K562 (cell line): Measurements from ENCODE around the gene TLE6. TPM values are rescaled to one million over a fixed set of nuclear protein-coding genes. Genes with fewer than 3 reads are reported as not detected.
A peak's percentile ranks its signal among the peaks of the same experiment; 100 is the strongest.

Experiments used
- ARNT ChIP-seq, 2 experiments: fragments of 450-650 bp; IDR thresholded peaks; 2 replicates each; pipeline ENCODE4 v1.6.1; 2016; ENCODE audit warnings: mild to moderate bottlenecking in 1 of 2
- DNMT1 ChIP-seq: fragments of 450-650 bp; IDR thresholded peaks from 2 replicates; pipeline ENCODE4 v1.6.1; 2016; ENCODE audit warnings: antibody characterized with exemption, mild to moderate bottlenecking
- EP400 ChIP-seq: fragments of 450-650 bp; IDR thresholded peaks from 2 replicates; pipeline ENCODE4 v1.6.1; 2017; ENCODE audit warnings: antibody characterized with exemption, mild to moderate bottlenecking, moderate library complexity
- MNT ChIP-seq, 2 experiments: fragments of 450-650 bp; conservative IDR thresholded peaks; 2 replicates each; pipeline ENCODE4 v1.6.1; 2017; ENCODE audit warnings: mild to moderate bottlenecking in 2 of 2, moderate library complexity in 2 of 2
- MTA1 ChIP-seq: fragments of 450-650 bp; IDR thresholded peaks from 2 replicates; pipeline ENCODE4 v1.6.1; 2017; ENCODE audit warnings: borderline replicate concordance
- MYNN ChIP-seq, 2 experiments: sonication (generic); formaldehyde crosslinking in 1 of 2; IDR thresholded peaks; 2 replicates each; pipeline versions ENCODE4 v1.5.0 to v1.6.1; 2016 to 2020; ENCODE audit warnings: antibody characterized with exemption in 1 of 2, missing genetic modification reagents in 1 of 2
- NR2C2 ChIP-seq, 2 experiments: fragments of 200-800 bp in 1 of 2; sonication (Bioruptor generic) in 1 of 2; sonication (generic) in 1 of 2; formaldehyde crosslinking in 1 of 2; IDR thresholded peaks; 2 replicates each; pipeline versions ENCODE4 v1.6.1 to v1.8.0; 2016 to 2022; ENCODE audit warnings: mild to moderate bottlenecking in 1 of 2, missing compliant biosample characterization in 1 of 2, missing genetic modification characterization in 1 of 2, missing genetic modification reagents in 1 of 2
- POLR2B ChIP-seq: fragments of 450-650 bp; IDR thresholded peaks from 2 replicates; pipeline ENCODE4 v1.6.1; 2018; ENCODE audit warnings: low read depth; ENCODE audit not compliant: partially characterized antibody
- RBFOX2 ChIP-seq: fragments of 200-400 bp; formaldehyde crosslinking; IDR thresholded peaks from 2 replicates; pipeline ENCODE4 v1.6.1; 2017; ENCODE audit warnings: low read depth, mild to moderate bottlenecking, low read length, moderate library complexity
- RBM15 ChIP-seq: fragments of 200-400 bp; formaldehyde crosslinking; IDR thresholded peaks from 2 replicates; pipeline ENCODE4 v1.6.1; 2018; ENCODE audit warnings: mild to moderate bottlenecking, low read length, moderate library complexity; ENCODE audit not compliant: insufficient read depth
- RBM22 ChIP-seq: fragments of 200-400 bp; formaldehyde crosslinking; IDR thresholded peaks from 2 replicates; pipeline ENCODE4 v1.6.1; 2018; ENCODE audit warnings: low read length, low read depth; ENCODE audit not compliant: poor library complexity, severe bottlenecking
- SAP30 ChIP-seq: fragments of 200-600 bp; sonication (generic); IDR thresholded peaks from 2 replicates; pipeline ENCODE4 v1.6.1; 2012; ENCODE audit warnings: borderline replicate concordance, low read depth, mild to moderate bottlenecking, moderate library complexity, low read length, control low read depth, inconsistent platforms; ENCODE audit not compliant: insufficient read depth, poor library complexity, severe bottlenecking
- SP1 ChIP-seq: sonication (generic); formaldehyde crosslinking; IDR thresholded peaks from 2 replicates; pipeline ENCODE4 v1.8.1; 2022; ENCODE audit warnings: mild to moderate bottlenecking, missing genetic modification reagents
- ZBTB11 ChIP-seq, 3 experiments: fragments of 200-800 bp in 1 of 3; fragments of 250-450 bp in 1 of 3; fragments of 450-650 bp in 1 of 3; sonication (Bioruptor Pico) in 1 of 3; sonication (Bioruptor generic) in 1 of 3; formaldehyde crosslinking in 1 of 3; IDR thresholded peaks; 2 replicates each; pipeline versions ENCODE4 v1.6.1 to v1.8.0; 2016 to 2022; ENCODE audit warnings: mild to moderate bottlenecking in 2 of 3, missing genetic modification characterization in 2 of 3, missing compliant biosample characterization in 1 of 3, moderate library complexity in 1 of 3
- ZBTB8A ChIP-seq: fragments of 450-650 bp; IDR thresholded peaks from 2 replicates; pipeline ENCODE4 v1.6.1; 2018; ENCODE audit warnings: mild to moderate bottlenecking, moderate library complexity; ENCODE audit not compliant: partially characterized antibody
- ZNF740 ChIP-seq, 3 experiments: fragments of 200-800 bp in 1 of 3; sonication (Bioruptor generic) in 1 of 3; sonication (generic) in 1 of 3; formaldehyde crosslinking in 1 of 3; IDR thresholded peaks; 2 replicates each; pipeline versions ENCODE4 v1.6.1 to v1.8.0; 2016 to 2022; ENCODE audit warnings: mild to moderate bottlenecking in 2 of 3, missing compliant biosample characterization in 2 of 3, missing genetic modification characterization in 2 of 3, missing genetic modification reagents in 1 of 3
- polyA plus RNA-seq, 8 experiments: library from polyadenylated mRNA; depleted of rRNA in 4 of 8; stranded (reverse) in 5 of 8; unstranded in 3 of 8; fragments of >200 nt; fragmentation: Nextera tagmentation in 2 of 8; fragmentation: Illumina TruSeq in 1 of 8; extraction: Ambion mirVana in 2 of 8; extraction: Trizol in 1 of 8; gene quantifications; 2 replicates each; pipeline versions ENCODE4 v1.2.1 to v1.2.3, GENCODE V29; 2011 to 2014; ENCODE audit warnings: inconsistent platforms in 1 of 8, missing spikeins in 1 of 8
- total RNA-seq, 7 experiments: library from RNA; depleted of rRNA in 6 of 7; stranded (reverse); fragments of >200 nt in 6 of 7; fragmentation: Illumina TruSeq in 2 of 7; extraction: Trizol in 2 of 7; gene quantifications; 2 replicates each; pipeline versions ENCODE4 v1.2.1 to v1.2.3, GENCODE V29; 2011 to 2021; ENCODE audit warnings: low replicate concordance in 1 of 7

The TLE6 gene
- total and polyA plus RNA-seq, 9 of the 15 experiments (the other 6 are each of a cell fraction or from before 2014, with no cell fraction given) = 1.1 to 6.1 (median 2.5) TPM

- TF ChIP-seq ARNT (IDR thresholded peaks at IDR 0.05) (0 out of 4 replicates have a peak, but pooled peaks of 1 of the 2 experiments have one; percentile 6), SP1 (CRISPR knock-in tag) (no peak; the same call in none of the 2 replicates), MNT (conservative IDR thresholded peaks at IDR 0.05) (peak in 1 of 2 experiments; percentile 72; a peak in 3 of 4 replicates), ZBTB8A (no peak), RBM22 (peak; percentile 96), ZBTB11 (CRISPR knock-in tag; IDR thresholded peaks at IDR 0.05) (0 out of 6 replicates have a peak, but pooled peaks of 1 of the 3 experiments have one; percentile 5), MTA1 (0 out of 2 replicates have a peak, but pooled peaks have one; percentile 52), MYNN (IDR thresholded peaks at IDR 0.05) (no peak), MYNN (CRISPR knock-in tag; IDR thresholded peaks at IDR 0.05) (no peak), RBM15 (no peak), DNMT1 (no peak), ZNF740 (CRISPR knock-in tag; IDR thresholded peaks at IDR 0.05) (no peak), ZNF740 (tag; IDR thresholded peaks at IDR 0.05) (peak in 1 of 2 experiments; percentile 55; a peak in 1 of 4 replicates), EP400 (peak; percentile 62; the same call in 1 of the 2 replicates), SAP30 (no peak), POLR2B (peak; percentile 56), RBFOX2 (peak; percentile 85), NR2C2 (CRISPR knock-in tag; IDR thresholded peaks at IDR 0.05) (no peak), NR2C2 (tag; IDR thresholded peaks at IDR 0.05) (peak; percentile 75)
Measured at GRCh38 chr19:3036119-3036976, 59.0 kb downstream of the TLE6 start (continued).
